Erythroblast (primary cell): ENCODE data around the gene HCRT.

ENCODE experiments used
- GATA1 ChIP-seq: IDR thresholded peaks from 2 replicates; pipeline ENCODE4 v1.6.1; 2011; ENCODE audit warnings: low read depth, mild to moderate bottlenecking, control low read depth, low read length, moderate library complexity
- POLR2A ChIP-seq: IDR thresholded peaks from 2 replicates; pipeline ENCODE4 v1.6.1; 2011; ENCODE audit warnings: mild to moderate bottlenecking, low read length

- no peak for TF ChIP-seq POLR2A
- TF ChIP-seq GATA1 = no peak
Measured at GRCh38 chr17:42174126-42174783, 11.0 kb downstream of the HCRT start.
